HG03097 (cell line): ENCODE measurements around the gene ZNF496.
"Not testable (repeated sequence)": the region's sequence is repeated elsewhere in the genome, so short reads cannot be mapped to it uniquely, and the experiment has no call there.

Source experiments
- ATAC-seq: cut with Tn5 transposase; IDR thresholded peaks from one replicate; pipeline ENCODE4 v1.9.1; 2021; ENCODE audit not compliant: unreplicated experiment, low FRiP score

ZNF496 gene

DNA sequence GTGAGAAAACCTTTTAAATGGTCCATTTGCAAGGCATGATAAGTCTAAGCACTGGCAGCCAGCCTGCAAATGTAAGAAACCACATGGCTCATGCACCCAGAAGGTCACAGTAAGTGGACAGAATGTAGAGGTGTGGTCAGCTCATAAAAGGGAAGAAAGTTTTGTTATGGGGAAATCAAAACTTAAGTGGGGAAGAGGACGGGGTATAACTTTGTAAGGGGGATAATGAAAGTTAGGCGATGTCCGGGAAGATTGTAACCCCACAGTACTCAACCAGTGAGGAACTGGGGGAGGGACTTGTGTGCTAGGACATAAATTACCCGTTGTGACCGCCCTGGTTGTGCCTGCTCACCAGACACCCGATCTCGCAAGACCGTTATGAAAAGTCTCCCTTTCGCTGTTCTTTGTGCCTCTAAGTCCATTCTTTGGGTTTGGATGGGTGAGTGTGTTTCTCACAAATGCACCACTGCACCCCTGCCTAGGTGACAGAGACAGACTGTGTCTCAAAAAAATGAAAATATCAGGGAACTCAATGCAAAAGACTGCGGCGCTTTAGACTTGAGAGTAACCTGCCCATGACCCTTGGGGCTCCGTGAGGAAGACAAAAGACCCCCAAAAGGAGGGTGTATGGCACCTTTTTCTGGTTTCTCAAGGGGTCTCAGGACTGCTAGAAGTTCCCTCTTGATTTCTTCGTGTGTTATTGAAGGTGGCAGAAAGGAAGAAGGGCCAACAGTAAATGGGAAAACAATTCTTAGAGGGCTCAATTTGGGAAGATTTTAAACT lies 28.6 kb upstream of the ZNF496 start:
- ATAC-seq: no peak

DNA sequence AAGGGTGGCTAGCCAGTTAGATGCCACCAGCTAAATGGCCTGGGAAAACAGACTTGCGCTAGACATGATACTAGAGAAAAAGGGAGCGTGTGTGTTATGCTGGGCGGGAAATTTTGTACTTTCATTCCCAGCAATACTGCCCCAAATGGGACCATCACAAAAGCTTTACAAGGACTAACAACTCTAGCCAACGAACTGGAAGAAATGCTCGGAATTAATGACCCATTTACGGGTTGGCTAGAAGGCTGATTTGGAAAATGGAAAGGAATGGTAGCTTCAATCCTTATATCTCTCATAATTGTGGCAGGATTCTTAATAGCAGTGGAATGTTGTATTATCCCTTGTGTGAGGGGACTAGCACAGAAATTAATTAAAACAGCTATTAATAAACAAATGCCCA lies 27.9 kb upstream of the ZNF496 start:
- ATAC-seq: no peak

DNA sequence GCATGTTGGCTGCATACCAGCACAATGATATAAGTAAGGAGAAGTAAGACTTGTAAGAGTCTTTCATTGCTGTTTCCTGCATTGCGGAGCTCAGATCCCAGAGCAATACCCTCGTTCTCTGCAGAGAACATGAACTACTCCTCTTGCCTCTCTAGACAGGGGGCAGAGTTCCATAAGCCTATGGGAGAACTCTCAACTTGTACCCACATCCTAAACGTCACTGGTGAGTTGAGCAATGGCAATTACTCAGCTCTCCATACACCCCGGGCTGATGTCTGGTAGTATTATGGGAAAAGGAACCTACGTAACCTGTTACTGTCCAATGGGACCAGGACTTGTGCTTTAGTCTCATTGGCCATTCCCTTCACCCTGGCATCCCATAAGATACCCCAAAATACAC lies 27.3 kb upstream of the ZNF496 start:
- ATAC-seq: no peak

DNA sequence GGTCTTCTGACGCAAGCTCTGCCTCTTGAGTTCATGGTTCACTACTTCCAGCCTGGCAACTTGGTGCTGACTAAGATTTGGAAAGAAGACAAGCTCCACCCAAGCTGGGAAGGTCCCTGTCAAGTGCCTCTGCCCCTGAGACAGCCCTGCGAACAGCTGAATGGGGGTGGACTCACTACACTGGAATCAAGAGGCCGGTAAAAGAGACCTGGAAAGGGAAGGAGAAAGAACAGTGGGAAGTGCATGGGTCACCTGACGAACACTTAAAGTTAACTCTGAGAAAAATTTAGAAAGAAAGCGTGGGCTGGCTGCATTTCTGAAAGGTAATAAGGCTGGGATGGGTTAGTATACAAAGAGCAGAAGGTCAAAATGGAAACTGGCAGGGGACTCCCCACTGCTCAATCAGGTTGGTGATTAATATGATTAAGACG lies 26.1 kb upstream of the ZNF496 start:
- ATAC-seq: peak; percentile 88

DNA sequence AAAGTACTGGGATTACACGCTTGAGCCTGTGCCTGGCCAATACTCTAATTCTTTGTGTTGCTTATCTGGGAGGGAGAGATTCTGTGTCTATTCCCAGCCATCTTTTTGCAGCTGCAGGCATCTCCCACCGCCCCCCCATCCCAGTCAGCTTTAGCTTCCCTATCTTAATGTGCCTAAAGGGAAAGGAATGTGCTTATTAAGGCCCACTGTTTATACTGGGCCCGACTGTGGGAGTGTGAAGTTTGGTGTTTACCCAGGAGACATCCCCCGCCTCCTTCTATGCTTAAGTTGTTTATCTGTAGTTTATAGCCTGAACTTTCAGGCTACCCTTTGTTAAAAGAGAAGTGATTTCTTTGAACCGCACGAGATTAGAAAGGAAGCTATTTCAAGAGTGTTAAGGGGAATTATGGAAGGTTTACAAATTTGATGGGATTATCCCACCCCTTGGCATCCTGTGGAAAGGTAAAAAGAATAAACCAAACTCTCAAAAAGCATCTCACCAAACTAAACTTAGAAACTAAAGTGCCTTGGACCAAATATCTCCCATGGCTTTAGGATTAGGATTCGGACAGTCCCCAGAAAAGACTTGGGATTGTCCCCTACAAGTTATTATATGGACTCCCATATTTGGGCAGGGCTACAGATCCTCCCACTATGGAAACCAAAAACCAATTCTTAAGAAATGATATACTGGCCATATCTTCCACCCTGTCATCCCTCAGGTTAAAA lies 25.5 kb upstream of the ZNF496 start:
- no peak for ATAC-seq

DNA sequence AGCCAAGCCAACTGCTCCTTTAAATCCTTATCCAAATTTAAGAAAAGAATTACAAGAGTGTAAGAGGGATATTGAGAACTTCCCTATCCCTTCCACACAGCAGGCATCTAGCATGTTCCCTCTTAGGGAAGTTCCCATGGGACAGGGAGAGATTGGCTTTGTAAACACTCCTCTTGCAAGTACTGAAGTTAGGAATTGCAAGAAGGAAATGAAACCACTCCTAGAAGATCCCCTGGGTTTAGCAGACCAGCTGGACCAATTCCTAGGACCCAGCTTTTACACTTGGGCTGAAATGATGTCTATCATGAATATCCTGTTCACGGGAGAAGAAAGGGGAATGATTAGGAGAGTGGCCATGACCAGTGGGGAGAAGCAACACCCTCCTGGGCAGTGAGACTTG lies 23.5 kb upstream of the ZNF496 start:
- ATAC-seq: not testable (repeated sequence)

DNA sequence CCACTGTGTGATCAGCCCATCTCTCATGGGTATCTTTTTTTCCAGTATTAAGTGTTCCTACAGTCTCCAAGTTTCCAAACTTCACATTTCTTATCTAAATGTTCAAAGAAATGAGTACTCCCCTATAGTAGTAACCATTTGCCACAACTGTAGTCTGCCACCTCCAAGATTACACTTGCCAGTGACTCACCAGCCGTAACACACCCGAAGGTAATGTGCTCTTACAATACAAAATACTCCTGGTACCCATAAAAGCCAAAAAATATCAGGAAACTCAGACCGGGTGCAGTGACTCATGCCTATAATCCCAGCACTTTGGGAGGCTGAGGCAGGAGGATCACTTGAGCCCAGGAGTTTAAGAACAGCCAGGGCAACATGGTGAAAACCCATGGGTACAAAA lies 20.5 kb upstream of the ZNF496 start:
- no peak for ATAC-seq

DNA sequence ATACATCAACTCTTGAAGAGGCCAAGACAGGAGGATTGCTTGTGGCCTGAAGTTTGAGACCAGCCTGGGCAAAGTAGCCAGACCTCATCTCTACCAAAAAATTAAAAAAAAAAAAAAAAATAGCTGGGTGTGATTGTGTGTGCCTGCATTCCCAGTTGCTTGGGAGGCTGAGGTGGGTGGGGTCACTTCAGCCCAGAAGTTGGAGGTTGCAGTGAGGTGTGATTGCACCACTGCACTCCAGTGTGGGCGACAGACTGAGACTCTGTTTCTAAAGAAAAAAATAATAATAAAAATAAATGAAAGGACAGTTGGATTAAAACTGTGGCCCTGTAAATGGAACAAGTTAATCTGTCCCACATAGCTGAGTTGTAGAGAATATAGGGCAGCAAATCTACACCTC lies 18.9 kb upstream of the ZNF496 start:
- ATAC-seq: no peak

DNA sequence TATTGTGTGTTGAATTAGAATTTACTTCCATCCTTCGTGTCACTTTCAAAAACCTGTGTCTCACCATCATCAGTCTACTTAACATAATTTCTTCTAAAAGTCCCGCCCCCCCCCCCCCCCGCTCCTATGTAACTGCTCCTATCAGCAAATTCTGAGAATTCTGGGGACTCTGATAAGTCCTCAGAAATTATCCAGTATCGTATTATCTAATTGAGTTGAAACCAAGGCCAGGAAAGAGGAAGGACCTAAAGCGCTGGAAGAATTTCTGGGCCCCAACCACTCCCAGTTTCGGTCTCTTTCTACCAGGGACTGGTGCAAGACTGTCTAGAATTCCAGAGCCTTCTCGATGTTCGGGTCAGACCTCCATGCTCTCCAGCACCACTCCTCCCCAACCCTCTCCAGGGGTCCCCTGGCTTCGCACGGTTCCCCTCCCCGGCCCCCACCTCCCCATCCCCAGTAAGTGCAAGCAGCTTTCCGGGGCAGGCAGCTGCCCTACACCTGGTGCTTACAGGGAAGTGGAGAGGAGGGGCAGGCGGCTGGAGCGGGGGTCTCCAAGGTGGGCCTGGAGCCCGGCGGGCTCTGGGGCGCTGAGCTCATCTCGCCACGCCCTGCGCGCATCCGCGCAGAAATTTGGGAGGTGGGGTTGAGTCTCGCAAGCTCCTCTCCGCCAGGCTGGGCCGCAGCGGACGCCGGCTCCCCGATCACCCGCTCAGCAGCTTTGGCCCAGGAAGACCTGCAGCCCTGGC lies 16.0 kb upstream of the ZNF496 start:
- ATAC-seq: no peak

DNA sequence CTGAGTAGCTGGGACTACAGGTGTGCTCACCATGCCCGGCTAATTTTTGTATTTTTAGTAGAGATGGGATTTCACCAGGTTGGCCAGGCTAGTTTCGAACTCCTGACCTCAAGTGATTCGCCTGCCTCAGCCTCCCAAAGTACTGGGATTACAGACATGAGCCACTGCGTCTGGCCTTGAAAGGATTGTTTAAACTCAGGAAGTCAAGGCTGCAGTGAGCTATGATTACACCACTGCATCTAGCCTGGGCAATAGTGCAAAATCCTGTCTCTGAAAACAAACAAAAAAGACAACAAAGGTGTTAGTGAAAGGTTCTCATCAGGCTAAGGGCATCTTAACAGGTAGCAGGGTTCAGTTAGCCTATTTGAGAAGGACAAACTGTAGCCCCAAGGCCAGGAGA lies 14.2 kb upstream of the ZNF496 start:
- no peak for ATAC-seq

DNA sequence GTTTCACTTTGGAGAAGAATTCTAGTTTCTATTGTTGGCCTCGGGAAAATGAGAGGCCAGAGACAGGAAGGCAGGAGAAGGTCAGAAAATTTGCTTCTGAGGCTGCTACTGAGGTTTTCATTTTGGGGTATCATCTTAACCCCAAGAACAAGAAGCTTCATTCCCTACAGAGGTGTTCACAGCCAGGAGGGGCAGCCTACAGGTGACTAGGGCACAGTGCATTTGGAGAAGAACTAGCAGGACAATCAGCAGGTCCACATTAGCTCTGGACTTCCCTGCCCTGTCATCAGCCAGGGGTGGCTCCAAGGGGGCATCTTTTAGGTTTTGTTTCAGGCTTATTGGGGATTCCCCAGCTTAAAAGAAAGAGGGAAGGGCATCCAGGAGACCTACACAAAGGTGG lies 12.1 kb upstream of the ZNF496 start:
- no peak for ATAC-seq

DNA sequence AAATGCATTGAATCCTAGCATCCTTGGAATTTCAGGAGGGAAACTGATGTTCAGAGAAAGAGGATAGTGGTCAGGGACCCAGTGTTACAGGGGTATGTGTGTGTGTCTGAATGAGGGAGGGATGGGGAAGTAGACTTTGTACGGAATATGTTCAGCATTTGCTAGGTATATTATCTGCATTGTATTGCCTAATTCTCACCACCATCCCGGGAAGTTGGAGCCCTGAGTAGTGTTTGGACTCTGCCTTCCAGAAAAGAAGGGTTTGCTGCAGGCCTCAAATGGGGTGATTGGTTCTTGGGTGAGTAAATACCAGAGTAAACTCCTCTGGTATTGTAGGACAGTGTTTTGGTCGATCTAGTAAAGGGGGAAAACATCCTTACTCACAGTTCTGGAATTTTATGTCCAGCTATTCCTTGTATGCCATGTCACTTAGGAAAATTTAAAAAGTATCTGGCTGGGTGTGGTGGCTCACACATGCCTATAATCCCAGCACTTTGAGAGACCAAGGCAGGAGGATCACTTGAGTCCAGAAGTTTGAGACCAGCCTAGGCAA lies 7.1 kb upstream of the ZNF496 start:
- no peak for ATAC-seq

DNA sequence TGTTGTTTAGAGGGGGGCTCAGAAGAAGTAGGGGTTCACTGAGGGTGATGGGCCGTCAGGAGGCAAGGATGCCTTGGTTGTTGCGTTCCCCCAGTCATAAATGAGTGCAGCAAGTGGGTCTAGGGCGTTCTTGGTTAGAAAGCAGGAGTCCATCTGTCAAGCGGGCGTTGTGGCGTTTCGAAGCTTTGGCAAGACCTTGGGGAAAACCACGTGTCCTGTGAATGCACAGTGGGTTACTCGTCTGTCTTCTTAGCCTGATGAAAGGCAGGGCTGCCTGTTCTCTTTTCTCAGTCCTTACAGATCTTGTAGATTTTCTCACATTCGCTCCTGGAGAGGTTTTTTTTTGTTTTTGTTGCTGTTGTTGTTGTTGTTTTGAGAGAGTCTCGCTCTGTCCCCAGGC lies 6.3 kb upstream of the ZNF496 start:
- no peak for ATAC-seq

DNA sequence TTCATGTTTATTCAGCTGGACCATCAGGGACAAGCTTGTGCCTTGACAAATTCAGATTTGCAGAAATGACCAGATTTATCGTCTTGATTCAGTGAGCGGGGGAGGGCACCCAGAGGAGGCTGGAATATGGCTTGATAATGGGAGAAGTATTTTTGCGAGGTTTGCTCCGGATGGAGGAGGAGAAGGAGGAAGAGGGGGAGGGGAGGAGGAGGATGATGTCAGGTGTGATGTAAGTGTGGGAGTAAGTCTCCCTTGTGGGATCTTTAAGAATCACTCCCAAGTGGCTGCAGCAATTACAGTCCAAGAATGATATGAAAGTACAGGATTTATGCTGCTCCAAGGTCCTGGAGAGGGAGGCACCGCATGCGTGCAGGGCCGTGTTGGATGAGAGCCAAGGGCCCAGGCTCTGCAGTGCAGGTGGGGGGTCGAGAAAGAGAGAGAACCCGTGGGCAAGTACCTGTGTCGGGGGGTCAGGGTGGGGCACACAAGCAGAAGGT lies 5.6 kb upstream of the ZNF496 start:
- no peak for ATAC-seq

DNA sequence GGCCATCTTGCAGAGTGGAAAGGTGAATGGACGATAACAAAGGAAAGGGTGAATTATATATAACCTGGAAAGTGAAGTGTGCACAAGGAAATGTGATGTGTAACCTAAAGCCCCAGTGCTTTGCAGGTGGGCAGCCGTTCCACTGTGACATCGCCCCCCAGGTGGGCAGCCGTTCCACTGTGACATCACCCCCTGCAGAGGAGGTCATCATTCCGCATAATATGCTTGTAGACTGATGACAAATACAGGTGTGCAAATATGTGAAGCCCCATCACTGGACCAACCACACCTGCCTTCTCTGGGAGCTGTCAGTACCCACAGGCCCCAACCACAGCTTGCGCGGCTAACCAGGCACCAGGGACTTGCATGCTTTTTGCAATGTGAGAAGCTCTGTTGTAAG lies 4.7 kb upstream of the ZNF496 start:
- no peak for ATAC-seq

DNA sequence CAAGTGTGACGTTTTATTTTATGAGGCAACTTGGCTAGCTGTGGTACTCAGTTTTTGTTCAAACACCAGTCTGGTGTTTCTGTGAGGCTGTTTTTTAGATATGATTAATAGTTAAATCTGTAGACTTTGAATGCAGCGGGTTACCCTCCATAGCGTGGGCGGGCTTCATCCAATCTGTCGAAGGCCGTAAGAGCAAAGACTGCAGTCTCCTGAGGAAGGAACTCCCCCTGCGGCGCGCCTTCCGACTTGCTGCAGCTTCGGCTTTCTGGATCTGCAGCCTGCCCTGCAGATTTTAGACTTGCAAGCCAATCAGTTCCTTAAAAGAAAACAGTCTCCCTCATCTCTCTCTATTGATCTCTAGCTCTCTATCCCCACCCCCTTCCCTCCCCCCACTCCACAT lies 4.2 kb upstream of the ZNF496 start:
- ATAC-seq: no peak

DNA sequence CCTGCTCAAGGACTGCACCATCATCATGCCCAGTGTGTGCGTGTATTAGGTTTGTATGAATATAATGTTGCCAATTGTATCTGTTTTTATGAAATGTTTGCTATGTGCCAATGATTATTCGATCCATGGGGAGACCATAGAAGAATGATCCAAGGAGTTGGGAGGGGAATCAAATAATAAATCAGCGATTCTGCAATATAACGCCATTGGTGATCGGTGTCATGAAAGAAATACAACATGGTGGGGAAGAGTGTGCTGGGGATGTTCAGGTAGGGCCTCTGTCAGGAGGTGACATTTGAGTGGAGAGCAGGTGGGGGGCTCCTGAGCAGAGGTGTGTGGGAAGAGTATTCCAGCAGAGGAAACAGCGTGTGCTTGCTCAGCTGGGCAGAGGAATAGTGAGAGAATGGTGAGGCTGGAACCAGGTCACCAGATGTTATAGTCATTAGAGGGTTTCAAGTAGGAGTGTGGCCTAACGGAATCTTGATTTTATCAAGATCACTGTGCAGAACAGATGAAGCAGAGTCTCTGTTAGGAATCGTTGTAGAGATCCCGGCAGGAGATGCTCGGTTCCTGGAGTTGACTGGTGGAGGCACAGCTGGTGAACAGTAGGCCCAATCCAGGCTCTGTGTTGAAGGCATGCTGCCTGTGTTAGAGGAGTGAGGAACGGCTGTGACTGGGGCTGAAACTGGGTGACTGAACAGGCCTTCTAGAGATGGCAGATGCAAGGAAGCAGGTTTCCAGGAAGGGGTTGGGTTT lies 2.9 kb upstream of the ZNF496 start:
- ATAC-seq: no peak

DNA sequence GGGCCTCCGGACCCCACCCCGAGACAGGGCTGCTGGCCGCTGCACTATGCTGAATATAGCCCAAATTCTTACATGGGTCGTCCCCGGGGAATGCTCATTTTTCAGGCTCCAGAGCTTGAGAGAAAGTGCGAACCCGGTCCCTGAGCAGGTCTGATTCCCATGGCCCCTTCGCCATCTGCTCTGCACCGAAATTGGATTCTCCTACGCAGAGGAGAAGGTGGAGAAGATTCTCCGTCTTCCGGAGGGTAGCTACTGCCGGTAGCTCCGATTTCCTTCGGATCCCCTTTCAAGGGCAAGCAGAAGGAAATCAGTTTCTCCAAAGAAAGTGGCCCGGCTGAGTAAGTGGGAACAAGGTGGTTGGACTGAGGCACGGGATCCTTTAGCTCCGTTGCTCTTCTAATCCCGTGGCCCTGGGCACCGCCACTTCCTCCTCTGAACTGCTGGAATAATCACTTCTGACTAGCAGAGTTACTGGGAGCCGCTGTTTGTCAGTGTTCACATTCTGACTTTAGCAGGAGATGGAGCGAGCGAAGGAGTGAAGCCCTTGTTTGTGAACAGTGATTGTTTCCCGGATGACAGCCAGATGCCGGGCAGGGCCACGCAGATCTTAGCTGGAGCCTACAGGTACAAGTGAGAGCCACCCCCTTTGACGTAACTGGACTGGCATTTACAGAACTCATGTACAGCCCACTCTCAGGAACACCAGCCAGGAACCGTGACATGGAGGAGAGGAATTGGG lies 1.1 kb upstream of the ZNF496 start:
- ATAC-seq: no peak

DNA sequence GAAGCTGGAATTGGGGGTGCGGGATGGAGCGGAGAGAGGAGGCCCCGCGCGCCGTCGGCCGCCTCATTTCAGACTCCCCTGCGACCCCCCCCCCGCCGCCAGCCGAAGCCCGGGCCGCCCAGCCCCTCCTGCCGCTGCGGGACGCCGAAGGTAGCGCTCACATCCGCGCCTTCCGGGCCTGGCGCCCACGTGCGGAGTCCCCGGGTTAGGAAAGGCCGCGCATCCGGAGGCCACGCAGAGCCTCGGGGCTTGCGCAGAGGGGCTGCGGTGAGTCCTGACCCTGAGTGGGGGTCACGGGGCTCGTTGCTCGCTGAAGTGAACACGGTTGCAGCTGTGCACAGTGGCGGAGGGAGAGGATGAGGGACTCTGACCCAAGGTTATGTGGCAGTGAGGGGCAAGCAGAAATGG lies 552 bp upstream of the ZNF496 start:
- peak; percentile 31 for ATAC-seq

DNA sequence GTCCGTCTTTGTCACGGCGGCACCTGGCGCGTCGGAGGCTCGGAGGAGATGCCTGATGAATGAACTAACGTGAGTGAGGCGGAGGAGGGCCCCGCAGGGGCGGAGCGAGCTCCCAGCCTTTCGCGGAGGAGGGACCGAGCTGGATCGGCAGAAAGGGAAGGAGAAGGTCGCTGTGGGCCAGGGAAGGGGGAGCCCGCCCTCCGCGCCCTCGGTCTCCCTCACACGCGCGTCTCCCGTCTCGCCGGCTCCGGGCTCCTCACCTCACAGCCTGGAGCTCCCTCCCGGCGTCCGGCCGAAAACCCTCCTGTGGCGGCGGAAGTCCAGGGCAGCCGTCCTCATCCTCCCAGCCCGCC lies 519 bp downstream of the ZNF496 start:
- peak; percentile 46 for ATAC-seq
